Articular chondrocyte of knee joint (primary cell): ENCODE data around the gene TSC22D4. TPM values are rescaled to one million over a fixed set of nuclear protein-coding genes. Genes with fewer than 3 reads are reported as not detected.

Experiments used
- total RNA-seq: library from RNA; depleted of rRNA; stranded (reverse); fragments of >200 nt; gene quantifications from 2 replicates; pipeline ENCODE4 v1.2.3, GENCODE V29; 2012

Gene TSC22D4
- 20.8 and 21.9 TPM in 2 replicates for total RNA-seq

GRCh38 chr7:100478958-100479660 is at the start of gene TSC22D4:
Gene TSC22D4 (minus strand): TSS chr7:100479214. CDS start chr7:100478038, 1,176 bp downstream.

GRCh38 chr7:100483722-100484672 is 5.0 kb upstream of the TSC22D4 start, which contains the start of gene NYAP1:
Gene NYAP1 (plus strand): TSS chr7:100483927. CDS start chr7:100485312, 1,385 bp downstream.

DNA sequence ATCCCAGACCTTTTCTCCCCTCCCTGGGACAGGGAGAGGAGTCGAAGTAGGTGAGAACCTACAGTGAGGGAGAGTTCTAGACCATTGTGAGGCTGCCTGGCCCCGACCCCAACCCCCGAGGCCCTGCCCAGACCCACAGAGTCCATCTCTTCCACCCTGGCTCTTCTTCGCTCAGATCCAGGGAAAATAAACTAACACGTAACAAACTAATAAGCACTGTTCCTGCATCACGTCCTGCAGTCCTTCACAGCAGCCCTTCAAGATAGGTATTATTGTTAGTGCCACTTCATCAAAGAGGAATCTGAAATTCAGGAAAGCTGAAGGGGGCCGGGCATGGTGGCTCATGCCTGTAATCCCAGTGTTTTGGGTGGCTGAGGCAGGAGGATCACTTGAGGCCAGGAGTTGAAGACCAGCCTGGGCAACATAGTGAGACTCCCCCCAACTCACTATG is 14.8 kb downstream of the TSC22D4 start, which contains the start of gene SPACDR:
Gene SPACDR, minus strand, starts transcription at position 51 of the 451 bp plus-strand sequence. CDS start 235 bp downstream, outside the sequence.

GRCh38 chr7:100429637-100430492 is 49.1 kb downstream of the TSC22D4 start, which contains the start of gene MEPCE:
Gene MEPCE (plus strand): TSS chr7:100429831. CDS start chr7:100430019, 188 bp downstream.

DNA sequence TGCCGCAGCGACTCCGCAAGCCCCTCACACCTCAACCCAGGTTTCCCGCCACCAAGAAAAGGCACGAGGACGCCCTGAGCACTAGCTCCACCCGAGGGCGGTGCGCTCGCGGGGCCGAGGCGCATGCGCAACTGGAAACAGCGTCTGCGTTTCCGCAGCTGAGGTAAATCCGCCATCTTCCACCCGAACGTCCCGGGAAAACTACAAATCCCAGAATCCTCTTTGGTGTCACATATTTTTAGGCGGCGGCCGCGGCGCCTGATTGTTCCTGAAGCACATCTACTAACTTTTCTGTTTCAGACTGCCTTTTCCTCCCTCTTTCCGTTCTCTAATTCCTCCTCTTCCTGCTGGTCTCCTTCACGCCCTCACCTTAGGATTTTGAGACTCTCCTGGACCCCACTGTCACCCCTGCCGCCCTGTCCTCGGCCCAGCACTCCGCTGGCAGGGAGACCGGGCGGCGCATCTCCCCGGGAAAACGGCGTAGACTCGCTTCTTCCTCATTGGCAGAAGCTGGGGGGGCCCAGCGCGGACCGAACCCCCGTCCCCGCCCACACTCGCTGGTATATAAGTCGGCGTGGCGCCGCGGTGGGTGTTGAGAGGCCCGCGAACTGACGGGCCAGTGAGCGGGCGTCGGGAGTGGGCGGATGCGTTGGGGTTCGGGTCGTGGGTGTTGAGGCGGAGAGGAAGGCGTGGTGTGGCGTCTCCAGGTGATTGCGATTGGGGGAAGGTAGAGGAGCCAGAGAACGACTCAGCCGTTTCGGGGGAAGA is 50.6 kb downstream of the TSC22D4 start, which contains the start of gene ZCWPW1:
Gene ZCWPW1, minus strand, starts transcription at position 505 of the 768 bp plus-strand sequence. CDS start 8,054 bp downstream, outside the sequence.

Other genes starting within 250 kb of the TSC22D4 start
- gene SPDYE3, start 171.5 kb downstream of the TSC22D4 start, total RNA-seq: not detected in 2 replicates
- 7.8 and 11.8 TPM in 2 replicates for gene PILRB, start 121.1 kb downstream of the TSC22D4 start, total RNA-seq
- 0.65 TPM in 1 of 2 replicates, not detected in the other for gene PILRA, start 105.7 kb downstream of the TSC22D4 start, total RNA-seq
- 2.4 and 3.5 TPM in 2 replicates for gene ZCWPW1, start 50.5 kb downstream of the TSC22D4 start, total RNA-seq
- gene MEPCE, start 49.4 kb downstream of the TSC22D4 start, total RNA-seq: 33.4 and 35.0 TPM in 2 replicates
- 6.4 and 8.0 TPM in 2 replicates for gene PPP1R35, start 42.7 kb downstream of the TSC22D4 start, total RNA-seq
- gene SPACDR, start 15.0 kb downstream of the TSC22D4 start, total RNA-seq: 0.26 TPM in 1 of 2 replicates, not detected in the other
- gene NYAP1, start 4.7 kb upstream of the TSC22D4 start, total RNA-seq: 1.1 and 1.8 TPM in 2 replicates
- gene AGFG2, start 60.0 kb upstream of the TSC22D4 start, total RNA-seq: 7.2 and 9.4 TPM in 2 replicates
- gene SAP25, start 94.7 kb upstream of the TSC22D4 start, total RNA-seq: not detected in 2 replicates
- 8.0 TPM in 2 replicates for gene LRCH4, start 106.9 kb upstream of the TSC22D4 start, total RNA-seq
- 0.13 and 0.43 TPM in 2 replicates for gene FBXO24, start 107.1 kb upstream of the TSC22D4 start, total RNA-seq
- gene PCOLCE, start 123.1 kb upstream of the TSC22D4 start, total RNA-seq: 129 and 159 TPM in 2 replicates
- gene MOSPD3, start 133.3 kb upstream of the TSC22D4 start, total RNA-seq: 7.4 and 8.4 TPM in 2 replicates
- gene TFR2, start 162.3 kb upstream of the TSC22D4 start, total RNA-seq: 0.65 TPM in 2 replicates
- 0.11 TPM in 1 of 2 replicates, not detected in the other for gene ACTL6B, start 177.2 kb upstream of the TSC22D4 start, total RNA-seq
- 63.1 and 82.8 TPM in 2 replicates for gene GNB2, start 194.5 kb upstream of the TSC22D4 start, total RNA-seq
- gene GIGYF1, start 215.0 kb upstream of the TSC22D4 start, total RNA-seq: 21.8 and 24.3 TPM in 2 replicates
- gene POP7, start 226.9 kb upstream of the TSC22D4 start, total RNA-seq: 23.5 and 24.2 TPM in 2 replicates
- gene EPO, start 241.3 kb upstream of the TSC22D4 start, total RNA-seq: not detected in 2 replicates